ENCODE data around the gene ASB2.
A peak's percentile ranks its signal among the peaks of the same experiment; 100 is the strongest.

The ASB2 gene

DNA sequence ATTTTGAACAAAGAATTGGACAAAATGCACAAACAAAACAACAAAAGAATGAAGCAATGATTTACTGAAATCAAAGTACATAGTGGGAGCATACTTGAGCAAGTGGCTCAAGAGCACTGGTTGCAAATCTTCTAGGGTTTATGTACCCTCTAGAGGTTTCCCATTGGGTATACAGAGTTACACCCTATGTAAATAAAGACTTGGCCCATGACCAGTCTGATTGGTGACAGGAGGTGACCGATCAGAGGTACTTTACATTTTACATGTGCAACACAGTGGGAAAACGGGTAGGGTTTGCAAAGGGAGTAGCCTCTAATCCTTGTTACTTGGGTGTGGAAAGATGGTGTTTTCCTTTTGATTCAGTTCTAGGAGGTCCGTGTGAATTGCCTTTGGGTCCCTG is 59.9 kb downstream of the ASB2 start:
- peaks cover 23% of the 10 kb centered on the region for H3K27me3 Mint-ChIP-seq
- no peaks in the 10 kb centered on the region for H3K4me1 Mint-ChIP-seq (ENCODE audit: low read depth)
- no peak for DNase-seq
- H3K36me3 Mint-ChIP-seq (ENCODE audit: low read depth): no peaks in the 10 kb centered on the region
- H3K27ac Mint-ChIP-seq: no peak overlapping the region
- peaks cover 5% of the 10 kb centered on the region for H3K9me3 Mint-ChIP-seq
- H3K4me3 Mint-ChIP-seq: no peak overlapping the region

GRCh38 chr14:93915800-93916199 is 60.6 kb downstream of the ASB2 start:
- Mint-ChIP-seq H3K9me3 (peaks cover 5% of the 10 kb centered on the region), H3K27ac (no peak overlapping the region), H3K27me3 (peaks cover 23% of the 10 kb centered on the region), H3K36me3 (ENCODE audit: low read depth) (no peaks in the 10 kb centered on the region), H3K4me3 (no peak overlapping the region), H3K4me1 (ENCODE audit: low read depth) (no peaks in the 10 kb centered on the region)
- DNase-seq: no peak

DNA sequence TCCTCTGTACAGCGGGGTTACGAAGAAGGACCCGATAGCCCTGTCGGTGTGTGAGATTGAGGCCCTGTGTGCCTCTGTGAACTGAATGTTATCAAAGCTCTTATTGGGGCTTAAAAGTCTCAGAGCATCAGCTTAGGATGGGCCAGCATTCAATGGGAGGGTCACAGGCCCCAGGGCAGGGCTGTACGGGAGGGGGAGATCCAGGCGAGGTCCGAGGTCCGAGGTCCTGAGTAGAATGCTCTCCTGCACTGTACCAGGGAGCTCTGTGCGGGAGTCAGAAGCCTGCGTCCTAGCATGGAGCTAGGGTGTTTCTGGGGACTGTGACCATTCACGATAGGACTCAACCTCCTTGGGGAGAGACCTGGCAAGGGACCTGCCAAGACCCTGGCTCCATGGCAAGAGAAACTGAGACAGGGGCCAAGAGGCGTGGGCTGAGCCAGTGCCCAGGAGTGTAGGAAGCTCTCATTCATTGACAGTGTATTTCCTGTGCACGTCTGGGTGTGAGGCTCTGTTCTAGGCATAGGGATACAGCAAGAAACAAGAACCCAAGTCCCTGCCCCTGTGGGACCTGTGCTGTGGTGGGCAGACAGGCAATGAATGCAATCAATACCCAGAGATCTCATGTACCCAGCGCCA is 61.2 kb downstream of the ASB2 start:
- Mint-ChIP-seq H3K27me3 (peaks cover 23% of the 10 kb centered on the region), H3K4me3 (no peak overlapping the region), H3K36me3 (ENCODE audit: low read depth) (no peaks in the 10 kb centered on the region), H3K27ac (no peak overlapping the region), H3K4me1 (ENCODE audit: low read depth) (no peaks in the 10 kb centered on the region), H3K9me3 (peaks cover 5% of the 10 kb centered on the region)
- DNase-seq: no peak

GRCh38 chr14:93914278-93914677 is 62.1 kb downstream of the ASB2 start:
- Mint-ChIP-seq H3K4me3 (no peak overlapping the region), H3K36me3 (ENCODE audit: low read depth) (no peaks in the 10 kb centered on the region), H3K27ac (no peak overlapping the region), H3K27me3 (peaks cover 23% of the 10 kb centered on the region), H3K9me3 (peaks cover 5% of the 10 kb centered on the region), H3K4me1 (ENCODE audit: low read depth) (no peaks in the 10 kb centered on the region)
- DNase-seq: no peak

DNA sequence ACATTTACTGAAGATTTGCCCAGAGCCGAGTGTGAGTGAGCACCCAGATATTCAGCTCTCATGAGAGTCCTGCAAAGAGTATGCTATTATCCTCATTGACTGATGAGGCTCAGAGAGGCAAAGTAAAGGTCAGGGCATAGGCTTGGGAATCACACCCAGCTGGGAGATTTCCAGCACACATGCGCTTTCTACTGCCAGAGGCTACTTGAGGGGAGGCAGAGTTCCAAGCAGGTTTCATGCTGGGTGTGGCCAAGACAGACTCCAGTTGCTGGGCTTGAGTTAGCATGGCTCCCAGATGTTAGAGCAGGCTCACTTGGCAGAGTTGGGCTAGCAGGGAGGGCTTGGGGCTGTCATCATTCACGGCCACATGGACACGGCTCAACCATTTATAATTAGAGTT is 63.6 kb downstream of the ASB2 start:
- H3K4me3 Mint-ChIP-seq: no peak overlapping the region
- no peaks in the 10 kb centered on the region for H3K4me1 Mint-ChIP-seq (ENCODE audit: low read depth)
- H3K9me3 Mint-ChIP-seq: peaks cover 5% of the 10 kb centered on the region
- no peaks in the 10 kb centered on the region for H3K36me3 Mint-ChIP-seq (ENCODE audit: low read depth)
- H3K27me3 Mint-ChIP-seq: peaks cover 13% of the 10 kb centered on the region
- DNase-seq: no peak
- no peak overlapping the region for H3K27ac Mint-ChIP-seq

GRCh38 chr14:93911975-93912615 is 64.3 kb downstream of the ASB2 start:
- Mint-ChIP-seq H3K4me3 (no peak overlapping the region), H3K27me3 (peaks cover 7% of the 10 kb centered on the region), H3K9me3 (peaks cover 5% of the 10 kb centered on the region), H3K27ac (no peak overlapping the region), H3K36me3 (ENCODE audit: low read depth) (no peaks in the 10 kb centered on the region), H3K4me1 (ENCODE audit: low read depth) (no peaks in the 10 kb centered on the region)
- DNase-seq: no peak

- no peak overlapping the region for H3K4me3 Mint-ChIP-seq
- no peaks in the 10 kb centered on the region for H3K4me1 Mint-ChIP-seq (ENCODE audit: low read depth)
- no peak for DNase-seq
- peaks cover 2% of the 10 kb centered on the region for H3K27me3 Mint-ChIP-seq
- H3K27ac Mint-ChIP-seq: no peak overlapping the region
- no peaks in the 10 kb centered on the region for H3K36me3 Mint-ChIP-seq (ENCODE audit: low read depth)
- peaks cover 5% of the 10 kb centered on the region for H3K9me3 Mint-ChIP-seq
Observed at GRCh38 chr14:93909429-93910128, 66.8 kb downstream of the ASB2 start.

DNA sequence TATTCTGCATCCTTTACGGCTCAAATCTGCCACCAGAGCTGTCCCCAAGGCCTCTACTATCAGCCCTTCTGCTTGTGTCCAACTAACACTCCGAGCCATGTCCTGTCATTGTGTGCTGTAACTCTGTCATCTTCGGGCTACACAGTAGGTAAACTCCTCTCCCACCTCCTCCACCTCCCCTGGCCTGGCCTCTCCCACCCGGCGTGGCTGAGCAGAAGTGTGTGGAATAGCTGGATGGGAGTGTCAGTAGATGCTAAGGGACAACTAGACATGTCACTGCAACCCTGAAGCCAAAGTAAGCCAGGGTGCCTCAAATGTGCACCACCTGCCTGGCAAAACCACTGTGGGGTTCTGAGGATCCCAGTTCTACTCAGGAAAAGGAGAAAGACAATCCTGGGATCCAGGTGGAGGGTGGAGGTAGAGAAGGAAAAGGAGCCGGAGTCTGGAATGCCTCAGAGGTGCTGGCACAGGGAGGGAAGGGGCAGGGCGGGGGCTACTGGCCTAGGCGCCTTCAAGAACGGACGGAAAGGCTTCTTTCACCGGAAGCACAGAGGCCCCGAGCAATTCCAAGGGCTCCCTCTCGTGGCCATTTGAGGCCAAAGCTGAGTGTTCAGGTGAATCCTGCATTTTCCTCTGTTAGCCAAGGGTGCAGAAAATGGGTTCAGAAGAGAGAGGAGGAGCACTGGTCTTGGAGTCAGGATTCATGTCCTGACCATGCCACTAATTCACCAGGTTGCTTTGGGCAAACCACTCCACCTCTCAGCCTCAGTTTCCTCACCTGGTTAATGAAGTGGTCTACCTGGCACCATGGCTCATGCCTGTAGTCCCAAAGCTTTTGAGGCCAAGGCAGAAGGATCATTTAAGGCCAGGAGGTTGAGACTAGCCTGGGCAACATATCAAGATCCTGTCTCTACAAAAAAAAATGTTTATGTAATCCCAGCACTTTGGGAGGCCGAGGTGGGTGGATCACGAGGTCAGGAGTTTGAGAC is 69.7 kb downstream of the ASB2 start:
- no peak overlapping the region for H3K4me3 Mint-ChIP-seq
- H3K9me3 Mint-ChIP-seq: no peaks in the 10 kb centered on the region
- DNase-seq: peak; percentile 68
- H3K4me1 Mint-ChIP-seq (ENCODE audit: low read depth): no peaks in the 10 kb centered on the region
- no peak overlapping the region for H3K27ac Mint-ChIP-seq
- peaks cover 12% of the 10 kb centered on the region for H3K27me3 Mint-ChIP-seq
- H3K36me3 Mint-ChIP-seq (ENCODE audit: low read depth): no peaks in the 10 kb centered on the region

DNA sequence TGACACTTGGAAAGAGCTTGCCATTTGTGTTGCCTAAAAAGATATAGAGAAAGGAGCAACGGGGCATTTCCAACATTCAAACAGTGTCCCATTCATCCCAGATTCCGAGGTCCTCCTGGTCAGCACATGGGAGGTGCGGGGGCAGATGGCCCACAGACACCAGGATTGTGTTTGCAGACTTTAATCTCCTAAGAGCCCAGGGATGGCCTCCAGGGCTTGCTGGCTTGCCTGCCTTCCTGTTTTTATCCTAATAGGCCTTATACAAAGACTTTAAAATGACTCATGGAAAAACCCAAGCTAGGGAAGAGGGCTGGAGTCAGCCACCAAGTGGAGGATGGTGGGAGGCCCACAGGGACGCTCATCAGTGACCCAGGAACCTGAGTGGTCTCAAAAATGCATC is 70.7 kb downstream of the ASB2 start:
- no peaks in the 10 kb centered on the region for H3K36me3 Mint-ChIP-seq (ENCODE audit: low read depth)
- DNase-seq: no peak
- H3K27me3 Mint-ChIP-seq: peaks cover 12% of the 10 kb centered on the region
- H3K4me1 Mint-ChIP-seq (ENCODE audit: low read depth): no peaks in the 10 kb centered on the region
- no peak overlapping the region for H3K27ac Mint-ChIP-seq
- H3K9me3 Mint-ChIP-seq: no peaks in the 10 kb centered on the region
- H3K4me3 Mint-ChIP-seq: no peak overlapping the region

- Mint-ChIP-seq H3K4me3 (no peak overlapping the region), H3K9me3 (no peaks in the 10 kb centered on the region), H3K27ac (no peak overlapping the region), H3K36me3 (ENCODE audit: low read depth) (no peaks in the 10 kb centered on the region), H3K27me3 (peaks cover 12% of the 10 kb centered on the region), H3K4me1 (ENCODE audit: low read depth) (no peaks in the 10 kb centered on the region)
- DNase-seq: no peak
Observed at GRCh38 chr14:93903342-93904184, 72.8 kb downstream of the ASB2 start.

DNA sequence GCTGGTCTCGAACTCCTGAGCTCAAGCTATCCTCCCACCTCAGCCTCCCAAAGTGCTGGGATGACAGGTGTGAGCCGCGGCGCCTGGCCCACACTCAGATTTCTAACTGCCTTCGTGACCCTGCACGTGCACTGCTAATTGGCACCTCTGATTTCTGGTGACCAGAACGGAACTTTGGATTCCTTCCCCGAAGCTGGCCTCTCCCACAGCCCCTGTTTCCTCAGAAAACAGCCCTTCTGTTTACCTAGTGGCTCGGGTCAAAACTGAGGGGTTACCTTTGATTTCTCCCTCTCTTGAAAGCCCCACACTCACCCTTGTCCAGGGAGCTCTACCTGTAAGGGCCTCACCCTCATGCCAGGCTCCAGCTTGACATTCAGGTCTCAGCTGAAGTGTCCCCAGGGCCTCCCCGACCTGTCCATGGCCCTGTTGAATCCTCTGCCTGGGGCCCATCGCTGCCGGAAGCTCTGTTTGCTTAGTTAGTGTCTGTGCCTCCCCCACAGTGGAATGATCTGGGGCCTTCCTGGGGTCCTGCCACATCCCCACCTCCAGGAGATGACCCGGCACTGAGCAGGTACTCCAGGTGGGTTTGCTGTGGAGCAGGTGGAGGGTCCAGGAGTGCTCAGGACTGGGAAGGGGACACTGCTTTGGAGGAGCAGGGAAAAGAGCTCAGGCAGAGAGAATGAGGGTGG is 73.6 kb downstream of the ASB2 start:
- no peak overlapping the region for H3K27ac Mint-ChIP-seq
- no peak overlapping the region for H3K4me3 Mint-ChIP-seq
- H3K36me3 Mint-ChIP-seq (ENCODE audit: low read depth): no peaks in the 10 kb centered on the region
- no peaks in the 10 kb centered on the region for H3K4me1 Mint-ChIP-seq (ENCODE audit: low read depth)
- no peak for DNase-seq
- H3K27me3 Mint-ChIP-seq: peaks cover 12% of the 10 kb centered on the region
- no peaks in the 10 kb centered on the region for H3K9me3 Mint-ChIP-seq

DNA sequence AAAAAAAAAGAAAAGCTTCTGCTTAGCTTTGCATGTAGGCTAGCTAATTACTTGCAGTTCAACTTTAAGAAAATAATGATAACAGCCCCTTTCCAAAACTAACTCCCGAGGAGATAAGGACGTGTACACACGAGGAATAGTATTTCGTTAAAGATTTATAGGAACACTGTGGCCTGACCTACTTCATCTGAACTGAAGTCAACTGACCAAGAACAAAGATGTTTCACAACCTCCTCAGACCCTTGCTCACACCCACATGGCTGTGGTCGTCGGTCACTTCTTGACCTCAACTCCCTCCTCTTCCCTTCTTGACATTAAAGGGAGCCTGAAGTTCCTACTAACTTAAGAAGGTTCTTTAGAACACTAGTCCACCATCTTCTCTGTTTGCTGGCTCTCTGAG is 74.6 kb downstream of the ASB2 start:
- peaks cover 12% of the 10 kb centered on the region for H3K27me3 Mint-ChIP-seq
- no peak overlapping the region for H3K27ac Mint-ChIP-seq
- no peaks in the 10 kb centered on the region for H3K36me3 Mint-ChIP-seq (ENCODE audit: low read depth)
- DNase-seq: no peak
- no peak overlapping the region for H3K4me3 Mint-ChIP-seq
- no peaks in the 10 kb centered on the region for H3K9me3 Mint-ChIP-seq
- no peaks in the 10 kb centered on the region for H3K4me1 Mint-ChIP-seq (ENCODE audit: low read depth)

- no peak for DNase-seq
- Mint-ChIP-seq H3K9me3 (no peaks in the 10 kb centered on the region), H3K27ac (no peak overlapping the region), H3K4me1 (ENCODE audit: low read depth) (no peaks in the 10 kb centered on the region), H3K4me3 (no peak overlapping the region), H3K27me3 (peaks cover 10% of the 10 kb centered on the region), H3K36me3 (ENCODE audit: low read depth) (no peaks in the 10 kb centered on the region)
Observed at GRCh38 chr14:93898731-93899130, 77.6 kb downstream of the ASB2 start.

All from activated T-cell treated with anti-CD3 and anti-CD28 coated beads, Interleukin-2, amount 50 U/mL, for 24 hours (primary cell).